Renal cortical epithelial cell (primary cell): ENCODE measurements around the gene RPS8. TPM values are rescaled to one million over a fixed set of nuclear protein-coding genes. Genes with fewer than 3 reads are reported as not detected.
"Not testable (repeated sequence)": the region's sequence is repeated elsewhere in the genome, so short reads cannot be mapped to it uniquely, and the experiment has no call there.

Experiments used
- DNase-seq: peaks from one replicate; pipeline ENCODE4 v3.0.0-alpha.2; 2011; ENCODE audit warnings: low read depth
- total RNA-seq: library from RNA; depleted of rRNA; stranded (reverse); fragments of >200 nt; gene quantifications from 2 replicates; pipeline ENCODE4 v1.2.3, GENCODE V29; 2014

The RPS8 gene
- total RNA-seq, 1 donor from 2014 or later, result 915 TPM

- no peak for DNase-seq
Measured at GRCh38 chr1:44820328-44821239, 45.2 kb downstream of the RPS8 start.

DNA sequence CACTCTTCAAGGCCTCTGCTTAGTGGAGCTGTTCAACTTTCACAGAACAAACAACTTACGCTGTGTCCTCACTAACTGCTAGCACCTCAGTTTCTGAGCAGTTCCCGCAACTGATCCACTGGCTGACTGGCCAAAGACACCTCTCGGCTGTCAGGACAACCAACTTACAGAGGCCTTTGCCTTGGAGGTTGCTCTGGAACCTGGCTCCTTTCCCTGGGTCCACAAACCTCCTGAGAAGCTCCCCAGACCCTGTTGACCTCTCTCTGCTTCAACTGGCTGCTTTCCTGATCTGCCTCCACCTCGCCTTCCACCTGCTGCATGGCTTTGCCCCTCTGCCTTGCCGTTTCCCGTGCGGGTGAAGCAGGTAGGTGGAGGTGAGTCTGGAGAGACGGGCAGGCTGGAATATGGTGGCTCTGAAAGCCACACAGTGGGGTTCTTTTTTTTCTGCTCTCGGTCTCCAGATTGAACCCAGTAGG lies 45.9 kb downstream of the RPS8 start:
- DNase-seq, result no peak

GRCh38 chr1:44822131-44822701 lies 46.9 kb downstream of the RPS8 start:
- DNase-seq, result no peak

DNA sequence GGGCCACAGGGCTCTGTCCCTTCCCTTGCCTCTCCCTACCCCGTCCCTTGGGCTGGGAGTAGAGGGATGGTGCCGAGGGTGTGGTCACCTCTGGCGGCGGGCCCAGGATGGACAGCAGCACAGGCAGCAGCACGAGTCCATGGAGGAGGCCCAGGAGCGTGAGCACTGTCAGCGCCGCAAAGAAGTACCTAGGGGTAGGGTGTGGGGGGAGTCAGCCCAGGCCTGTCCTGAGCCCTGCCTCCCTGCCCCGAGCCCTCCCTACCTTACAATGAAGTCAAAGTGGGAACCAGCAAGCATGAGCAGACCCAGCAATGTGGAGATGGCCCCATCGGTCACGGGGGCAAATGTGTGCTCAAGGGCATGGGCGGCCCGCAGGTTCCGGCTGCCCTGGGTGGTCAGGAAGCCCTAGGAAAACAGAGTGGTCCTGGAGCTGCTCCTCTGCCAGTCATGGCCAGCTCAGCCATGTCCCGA lies 47.7 kb downstream of the RPS8 start:
- DNase-seq, result no peak

DNA sequence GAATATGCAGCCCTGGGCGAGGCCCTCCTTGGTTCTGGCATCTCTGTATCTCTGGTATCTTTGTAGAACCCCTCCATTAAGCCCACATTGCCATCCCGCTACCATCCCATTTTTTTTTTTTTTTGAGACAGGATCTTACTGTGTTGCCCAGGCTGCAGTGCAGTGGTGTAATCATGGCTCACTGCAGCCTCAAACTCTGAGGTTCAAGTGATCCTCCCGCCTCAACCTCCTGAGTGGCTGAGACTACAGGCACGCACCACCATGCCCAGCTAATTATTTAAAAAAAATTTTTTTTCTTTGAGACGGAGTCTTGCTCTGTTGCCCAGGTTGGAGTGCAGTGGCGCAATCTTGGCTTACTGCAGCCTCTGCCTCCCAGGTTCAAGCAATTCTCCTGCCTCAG lies 49.1 kb downstream of the RPS8 start:
- DNase-seq, result not testable (repeated sequence)

DNA sequence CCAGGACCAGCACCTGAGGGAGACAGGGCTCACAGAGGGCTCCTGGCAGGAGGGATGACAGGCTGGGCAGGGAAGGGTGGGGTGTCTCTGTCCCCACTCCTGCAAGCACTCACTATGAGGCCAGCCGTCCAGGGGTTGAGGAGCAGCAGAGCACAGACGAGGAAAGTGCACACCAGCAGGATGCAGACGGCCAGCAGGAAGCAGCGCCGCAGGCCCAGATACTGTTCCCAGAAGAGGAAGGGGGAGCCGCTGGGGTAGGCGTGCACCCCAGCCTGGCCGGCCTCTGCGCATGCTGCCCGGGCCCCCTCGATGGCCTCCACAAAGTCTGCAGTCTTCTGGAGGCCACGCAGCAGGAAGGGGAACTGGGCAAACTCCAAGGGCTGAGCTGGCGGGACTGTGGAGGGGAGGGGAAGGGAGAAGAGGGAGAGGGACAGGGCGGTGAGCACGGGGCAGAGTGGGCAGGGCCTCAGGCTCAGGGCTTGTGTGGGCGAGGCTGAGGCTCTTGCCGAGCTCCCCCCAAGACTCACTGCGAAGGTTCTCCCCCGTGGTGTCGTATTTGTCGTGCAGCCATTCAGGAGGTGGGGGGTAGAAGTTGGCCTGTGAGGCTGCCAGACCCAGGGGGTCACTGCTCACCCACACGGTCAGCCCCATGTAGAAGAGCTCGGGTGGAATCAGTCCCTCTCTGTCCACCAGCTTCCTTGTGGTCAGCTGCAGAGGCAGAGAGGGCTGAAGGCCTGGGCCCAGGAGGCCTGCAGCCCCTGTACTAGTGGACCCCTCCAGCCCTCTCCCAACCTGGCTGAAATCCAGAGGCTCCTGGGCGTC lies 51.2 kb downstream of the RPS8 start:
- DNase-seq, result no peak

- no peak for DNase-seq
Measured at GRCh38 chr1:44827197-44828002, 52.1 kb downstream of the RPS8 start.

- no peak for DNase-seq
Measured at GRCh38 chr1:44828003-44828651, 52.8 kb downstream of the RPS8 start.

Other genes starting within 250 kb of the RPS8 start
- 8.4 and 8.9 TPM in 2 replicates for gene TMEM53, start 101.1 kb upstream of the RPS8 start, total RNA-seq
- 6.7 TPM in 1 of 2 replicates, not detected in the other for gene ARMH1, start 100.8 kb upstream of the RPS8 start, total RNA-seq
- not detected in 2 replicates for gene RNU5D-1, start 44.4 kb upstream of the RPS8 start, total RNA-seq
- gene KIF2C, start 35.7 kb upstream of the RPS8 start, total RNA-seq, result 0.94 and 15.5 TPM in 2 replicates
- 0.15 TPM in 1 of 2 replicates, not detected in the other for gene BEST4, start 12.6 kb downstream of the RPS8 start, total RNA-seq
- 14.2 and 16.6 TPM in 2 replicates for gene PLK3, start 24.8 kb downstream of the RPS8 start, total RNA-seq
- 0.30 and 1.7 TPM in 2 replicates for gene DYNLT4, start 31.8 kb downstream of the RPS8 start, total RNA-seq
- gene BTBD19, start 33.0 kb downstream of the RPS8 start, total RNA-seq, result 1.2 and 4.4 TPM in 2 replicates
- 0.10 TPM in 1 of 2 replicates, not detected in the other for gene PTCH2, start 67.7 kb downstream of the RPS8 start, total RNA-seq
- gene EIF2B3, start 211.1 kb downstream of the RPS8 start, total RNA-seq, result 29.0 and 30.2 TPM in 2 replicates
- 23.1 and 53.7 TPM in 2 replicates for gene HECTD3, start 235.8 kb downstream of the RPS8 start, total RNA-seq
- 81.5 and 156 TPM in 2 replicates for gene UROD, start 236.7 kb downstream of the RPS8 start, total RNA-seq